Naive thymus-derived CD4-positive, alpha-beta T cell (primary cell): ENCODE measurements around the gene SNX3. TPM values are rescaled to one million over a fixed set of nuclear protein-coding genes. Genes with fewer than 3 reads are reported as not detected.

Source experiments
- ATAC-seq: fragments of 150-1000 bp; cut with Tn5 transposase; 2 replicates; pipeline ENCODE4 v1.10.0; 2021; ENCODE audit warnings: mild to moderate bottlenecking, moderate library complexity
- CTCF ChIA-PET: fragments of 350-600 bp; sonication (Branson Sonifier 250); formaldehyde crosslinking; loops from one replicate; lab custom pipeline; 2021; ENCODE audit warnings: antibody characterized with exemption; lab: Charles Lee
- POLR2A ChIA-PET: fragments of 350-600 bp; sonication (Branson Sonifier 250); formaldehyde crosslinking; loops from one replicate; lab custom pipeline; 2021; ENCODE audit warnings: antibody characterized with exemption, inconsistent platforms; lab: Charles Lee
- DNase-seq, 9 donors: peaks; one replicate each; pipeline versions ENCODE4 v3.0.0 to v3.0.0-alpha.2; 2020 to 2022; ENCODE audit warnings: mixed read lengths in 1 of 9
- H3K27ac ChIP-seq: one replicate; pipeline ENCODE4 v1.7.0; 2013; ENCODE audit warnings: mild to moderate bottlenecking, low read depth, low read length, moderate library complexity
- H3K27me3 ChIP-seq, 2 donors: one replicate each; pipeline ENCODE4 v1.7.0; 2013; ENCODE audit warnings: low read length in 2 of 2, mild to moderate bottlenecking in 2 of 2, moderate library complexity in 2 of 2; ENCODE audit not compliant: control insufficient read depth in 2 of 2, insufficient read depth in 2 of 2
- H3K36me3 ChIP-seq, 3 experiments: 1 replicate in 2 of 3; 2 replicates in 1 of 3; pipeline ENCODE4 v1.7.0; 2013; ENCODE audit warnings: low read length in 3 of 3, mild to moderate bottlenecking in 3 of 3, moderate library complexity in 1 of 3; ENCODE audit not compliant: insufficient read depth in 3 of 3, control insufficient read depth in 2 of 3
- H3K4me1 ChIP-seq, 2 donors: one replicate each; pipeline ENCODE4 v1.7.0; 2013; ENCODE audit warnings: low read length in 2 of 2, mild to moderate bottlenecking in 2 of 2, moderate library complexity in 1 of 2; ENCODE audit not compliant: control insufficient read depth in 2 of 2, insufficient read depth in 2 of 2
- H3K4me3 ChIP-seq: 2 replicates; pipeline ENCODE4 v1.7.0; 2013; ENCODE audit warnings: mild to moderate bottlenecking, low read length
- H3K9me3 ChIP-seq, 3 experiments: 1 replicate in 2 of 3; 2 replicates in 1 of 3; pipeline ENCODE4 v1.7.0; 2013; ENCODE audit warnings: low read length in 3 of 3; ENCODE audit not compliant: control insufficient read depth in 2 of 3
- H3K27ac Mint-ChIP-seq, 9 donors: one replicate each; pipeline ENCODE4 v1.8.0; 2020 to 2022; ENCODE audit warnings: mixed read lengths in 9 of 9, mild to moderate bottlenecking in 8 of 9, moderate library complexity in 5 of 9, inconsistent platforms in 2 of 9
- H3K27me3 Mint-ChIP-seq, 5 donors: one replicate each; pipeline ENCODE4 v1.8.0; 2021 to 2022; ENCODE audit warnings: mixed read lengths in 5 of 5, mild to moderate bottlenecking in 1 of 5
- H3K36me3 Mint-ChIP-seq, 5 donors: one replicate each; pipeline ENCODE4 v1.8.0; 2020 to 2022; ENCODE audit warnings: mixed read lengths in 5 of 5, mild to moderate bottlenecking in 3 of 5, inconsistent platforms in 1 of 5
- H3K4me1 Mint-ChIP-seq, 7 donors: one replicate each; pipeline ENCODE4 v1.8.0; 2020 to 2022; ENCODE audit warnings: mixed read lengths in 7 of 7, mild to moderate bottlenecking in 3 of 7, inconsistent platforms in 1 of 7
- H3K4me3 Mint-ChIP-seq, 10 donors: one replicate each; pipeline ENCODE4 v1.8.0; 2020 to 2022; ENCODE audit warnings: mild to moderate bottlenecking in 10 of 10, mixed read lengths in 10 of 10, moderate library complexity in 6 of 10, inconsistent platforms in 2 of 10
- H3K9me3 Mint-ChIP-seq, 11 donors: one replicate each; pipeline ENCODE4 v1.8.0; 2020 to 2022; ENCODE audit warnings: mixed read lengths in 11 of 11, mild to moderate bottlenecking in 4 of 11, inconsistent platforms in 1 of 11, moderate library complexity in 1 of 11
- intact Hi-C, 2 donors: fragments of 100-400 bp; cut with micrococcal nuclease; formaldehyde crosslinking; loops; one replicate each; pipeline ENCODE4 v1.15.1; 2023
- polyA plus RNA-seq, 2 donors: library from polyadenylated mRNA; unstranded; fragments of 300-500 nt; fragmentation: Illumina TruSeq; gene quantifications; one replicate each; pipeline ENCODE4 v1.2.3, GENCODE V29; 2021
- total RNA-seq, 6 experiments: library from RNA in 5 of 6; stranded (reverse) in 5 of 6; gene quantifications; 1 replicate in 5 of 6; 2 replicates in 1 of 6; pipeline ENCODE4 v1.2.3 and lab custom pipeline; 2021 to 2026

The SNX3 gene
- total and polyA plus RNA-seq, 7 experiments from 2014 or later: 42.5 to 216 (median 71.2) TPM

DNA sequence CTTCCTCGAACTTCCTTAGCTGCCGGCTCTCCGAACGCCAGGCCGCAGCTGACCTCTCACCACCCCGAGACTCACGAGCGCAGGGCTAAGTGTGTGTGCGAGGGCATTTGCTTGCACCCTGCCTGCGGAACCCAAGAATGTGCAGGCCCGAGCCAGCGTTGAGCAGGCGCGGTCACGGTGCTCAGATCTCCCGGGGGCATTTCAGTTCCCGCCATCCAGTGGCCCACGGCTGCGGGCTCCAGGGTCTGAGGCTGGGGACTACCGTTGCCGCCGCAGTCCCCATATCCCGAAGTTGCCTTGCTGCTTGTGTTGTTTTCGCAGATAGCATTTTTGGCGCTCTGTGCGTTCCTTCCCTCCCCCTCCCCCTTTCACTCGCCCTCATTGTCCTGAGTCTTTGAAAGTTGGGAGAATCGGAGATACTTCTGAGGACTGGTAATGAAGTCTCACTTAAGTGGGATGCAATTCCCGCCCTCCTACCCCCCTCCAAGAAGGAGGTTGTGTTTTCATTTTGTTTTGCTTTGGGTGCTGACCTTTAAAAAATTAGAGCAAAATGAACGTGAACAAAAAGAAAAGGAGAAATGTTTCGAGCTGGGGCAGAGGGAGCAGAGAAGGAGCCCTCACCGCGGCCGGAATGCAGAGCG, 93.3 kb downstream of the SNX3 start:
- POLR2A ChIA-PET: no interaction called here
- no peak for ATAC-seq
- peak overlapping the region in 1 of 9 donors; percentile 76 for H3K27ac Mint-ChIP-seq
- no peaks in the 10 kb centered on the region for H3K9me3 ChIP-seq
- DNase-seq: peak in 1 of 9 donors; percentile 23
- no peaks in the 10 kb centered on the region for H3K36me3 Mint-ChIP-seq
- H3K4me3 ChIP-seq: peak overlapping the region; percentile 24
- H3K4me1 Mint-ChIP-seq: peaks cover 25 to 54% (median 50%) of the 10 kb centered on the region in 7 donors
- no peak overlapping the region for H3K27ac ChIP-seq
- peak overlapping the region; percentile 25 to 87 (median 72) for H3K4me3 Mint-ChIP-seq
- peaks cover 7 to 37% of the 10 kb centered on the region in 2 donors for H3K27me3 ChIP-seq
- peaks cover 0 to 20% of the 10 kb centered on the region in 2 donors for H3K4me1 ChIP-seq
- no peaks in the 10 kb centered on the region for H3K36me3 ChIP-seq
- peaks cover 0 to 12% (median 0%) of the 10 kb centered on the region in 11 donors for H3K9me3 Mint-ChIP-seq
- intact Hi-C loops: no loop called here
- CTCF ChIA-PET: no interaction called here
- peaks cover 80 to 93% (median 81%) of the 10 kb centered on the region in 5 donors for H3K27me3 Mint-ChIP-seq

GRCh38 chr6:108166664-108167448, 94.0 kb downstream of the SNX3 start:
- intact Hi-C loops: no loop called here
- Mint-ChIP-seq H3K4me1 (peaks cover 25 to 54% (median 50%) of the 10 kb centered on the region in 7 donors), H3K36me3 (no peaks in the 10 kb centered on the region), H3K27ac (peak overlapping the region in 1 of 9 donors; percentile 76), H3K4me3 (peak overlapping the region; percentile 25 to 87 (median 72)), H3K9me3 (peaks cover 0 to 12% (median 0%) of the 10 kb centered on the region in 11 donors), H3K27me3 (peaks cover 79 to 93% (median 81%) of the 10 kb centered on the region in 5 donors)
- Histone ChIP-seq H3K27ac (no peak overlapping the region), H3K36me3 (no peaks in the 10 kb centered on the region), H3K27me3 (peaks cover 4 to 32% of the 10 kb centered on the region in 2 donors), H3K4me3 (no peak overlapping the region), H3K9me3 (no peaks in the 10 kb centered on the region), H3K4me1 (peaks cover 0 to 20% of the 10 kb centered on the region in 2 donors)
- POLR2A ChIA-PET: no interaction called here
- no peak for ATAC-seq
- peak in 1 of 9 donors; percentile 26 for DNase-seq
- CTCF ChIA-PET: no interaction called here

GRCh38 chr6:108165714-108166663, 94.9 kb downstream of the SNX3 start, which contains the start of gene NR2E1:
Gene NR2E1, plus strand, starts transcription at chr6:108166022. Its CDS starts 744 bp downstream, at chr6:108166766.
- H3K27ac Mint-ChIP-seq: peak within 1 kb of the TSS in 1 of 9 donors; percentile 86
- no peaks in the 10 kb centered on the region for H3K36me3 ChIP-seq
- H3K4me1 Mint-ChIP-seq: peaks cover 21 to 49% (median 48%) of the 10 kb centered on the region in 7 donors
- CTCF ChIA-PET: no interaction called here
- H3K4me3 ChIP-seq: no peak within 1 kb of the TSS
- intact Hi-C loops: no loop called here
- ATAC-seq (no peak), DNase-seq (peak in 1 of 9 donors; percentile 23)
- peak within 1 kb of the TSS in 9 of 10 donors; percentile 29 to 87 (median 68) for H3K4me3 Mint-ChIP-seq
- H3K27me3 ChIP-seq: peaks cover 4 to 32% of the 10 kb centered on the region in 2 donors
- H3K9me3 Mint-ChIP-seq: peaks cover 0 to 12% (median 0%) of the 10 kb centered on the region in 11 donors
- H3K9me3 ChIP-seq: no peaks in the 10 kb centered on the region
- H3K4me1 ChIP-seq: peaks cover 0 to 20% of the 10 kb centered on the region in 2 donors
- no peaks in the 10 kb centered on the region for H3K36me3 Mint-ChIP-seq
- POLR2A ChIA-PET: no interaction called here
- no peak within 1 kb of the TSS for H3K27ac ChIP-seq
- H3K27me3 Mint-ChIP-seq: peaks cover 79 to 93% (median 81%) of the 10 kb centered on the region in 5 donors

GRCh38 chr6:108164815-108165706, 95.8 kb downstream of the SNX3 start:
- Mint-ChIP-seq H3K4me3 (peak overlapping the region in 9 of 10 donors; percentile 3 to 68 (median 49)), H3K27me3 (peaks cover 79 to 93% (median 84%) of the 10 kb centered on the region in 5 donors), H3K9me3 (peaks cover 0 to 12% (median 0%) of the 10 kb centered on the region in 11 donors), H3K36me3 (no peaks in the 10 kb centered on the region), H3K27ac (peak overlapping the region in 1 of 9 donors; percentile 86), H3K4me1 (peaks cover 18 to 45% (median 40%) of the 10 kb centered on the region in 7 donors)
- H3K27ac ChIP-seq: no peak overlapping the region
- peaks cover 0 to 20% of the 10 kb centered on the region in 2 donors for H3K4me1 ChIP-seq
- intact Hi-C loops: no loop called here
- CTCF ChIA-PET: no interaction called here
- peaks cover under 1 to 27% of the 10 kb centered on the region in 2 donors for H3K27me3 ChIP-seq
- H3K4me3 ChIP-seq: no peak overlapping the region
- ATAC-seq (no peak), DNase-seq (no peak)
- H3K36me3 ChIP-seq: no peaks in the 10 kb centered on the region
- POLR2A ChIA-PET: no interaction called here
- H3K9me3 ChIP-seq: no peaks in the 10 kb centered on the region

DNA sequence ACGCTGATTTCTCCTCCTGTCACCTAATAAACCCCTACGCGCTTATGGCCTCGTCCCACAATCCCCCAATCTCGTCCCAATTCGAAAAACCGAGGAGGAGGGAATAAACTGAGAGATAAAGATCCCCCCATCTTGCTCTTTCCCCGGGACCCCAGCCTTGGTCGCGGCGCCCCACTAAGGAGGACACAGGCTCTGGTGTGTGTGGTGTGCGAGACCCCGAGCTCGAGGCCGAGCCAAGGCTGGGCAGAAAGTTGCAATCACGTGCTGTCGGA, 96.4 kb downstream of the SNX3 start:
- peak overlapping the region in 1 of 10 donors; percentile 16 for H3K4me3 Mint-ChIP-seq
- ATAC-seq (no peak), DNase-seq (no peak)
- H3K27ac Mint-ChIP-seq: peak overlapping the region in 1 of 9 donors; percentile 86
- ChIA-PET POLR2A (no interaction called here), CTCF (no interaction called here)
- peaks cover 0 to 20% of the 10 kb centered on the region in 2 donors for H3K4me1 ChIP-seq
- H3K9me3 Mint-ChIP-seq: peaks cover 0 to 12% (median 0%) of the 10 kb centered on the region in 11 donors
- no peak overlapping the region for H3K4me3 ChIP-seq
- no peaks in the 10 kb centered on the region for H3K36me3 Mint-ChIP-seq
- peaks cover 85 to 93% (median 86%) of the 10 kb centered on the region in 5 donors for H3K27me3 Mint-ChIP-seq
- peaks cover 18 to 45% (median 40%) of the 10 kb centered on the region in 7 donors for H3K4me1 Mint-ChIP-seq
- intact Hi-C loops: no loop called here
- no peaks in the 10 kb centered on the region for H3K9me3 ChIP-seq
- H3K36me3 ChIP-seq: no peaks in the 10 kb centered on the region
- peaks cover 4 to 23% of the 10 kb centered on the region in 2 donors for H3K27me3 ChIP-seq
- H3K27ac ChIP-seq: no peak overlapping the region
